WERI-Rb-1 (cell line): Measurements from ENCODE around the gene ADRB2.
A peak's percentile ranks its signal among the peaks of the same experiment; 100 is the strongest.

Source experiments
- DNase-seq: peaks from one replicate; pipeline ENCODE4 v3.0.0-alpha.2; 2020
- H3K27ac ChIP-seq: fragments of 250-450 bp; sonication (Bioruptor Pico); 2 replicates; pipeline ENCODE4 v1.5.1; 2020; ENCODE audit warnings: mild to moderate bottlenecking, moderate library complexity
- H3K27me3 ChIP-seq: fragments of 250-450 bp; sonication (Bioruptor Pico); 2 replicates; pipeline ENCODE4 v1.5.1; 2021; ENCODE audit warnings: mild to moderate bottlenecking, low read depth, moderate library complexity; ENCODE audit not compliant: insufficient read depth, severe bottlenecking
- H3K36me3 ChIP-seq: fragments of 250-450 bp; sonication (Bioruptor Pico); 2 replicates; pipeline ENCODE4 v1.5.1; 2020; ENCODE audit warnings: mild to moderate bottlenecking, moderate library complexity
- H3K4me3 ChIP-seq: 2 replicates; pipeline ENCODE4 v1.5.1; 2011; ENCODE audit warnings: low read depth, mild to moderate bottlenecking, control low read depth, low read length
- H3K9me3 ChIP-seq: fragments of 250-450 bp; sonication (Bioruptor Pico); 2 replicates; pipeline ENCODE4 v1.5.1; 2021; ENCODE audit warnings: mild to moderate bottlenecking, moderate library complexity; ENCODE audit not compliant: severe bottlenecking
- CTCF ChIP-seq: IDR thresholded peaks from 2 replicates; pipeline ENCODE4 v1.5.1; 2011; ENCODE audit warnings: low read depth, mild to moderate bottlenecking, control low read depth, inconsistent platforms, low read length

ADRB2 gene

GRCh38 chr5:148820461-148821395 lies 5.7 kb upstream of the ADRB2 start:
- Histone ChIP-seq H3K4me3 (no peak overlapping the region), H3K9me3 (no peaks in the 10 kb centered on the region), H3K36me3 (no peaks in the 10 kb centered on the region), H3K27ac (no peak overlapping the region), H3K27me3 (peaks cover 15% of the 10 kb centered on the region)
- no peak for DNase-seq
- TF ChIP-seq CTCF, result peak; percentile 60

- H3K27ac ChIP-seq, result no peak overlapping the region
- peaks cover 3% of the 10 kb centered on the region for H3K9me3 ChIP-seq
- no peak overlapping the region for H3K4me3 ChIP-seq
- TF ChIP-seq CTCF, result no peak
- peaks cover 39% of the 10 kb centered on the region for H3K27me3 ChIP-seq
- no peaks in the 10 kb centered on the region for H3K36me3 ChIP-seq
- no peak for DNase-seq
Measured at GRCh38 chr5:148823871-148824270, 2.5 kb upstream of the ADRB2 start.

- peaks cover 3% of the 10 kb centered on the region for H3K9me3 ChIP-seq
- H3K36me3 ChIP-seq, result no peaks in the 10 kb centered on the region
- H3K27ac ChIP-seq, result no peak overlapping the region
- peaks cover 50% of the 10 kb centered on the region for H3K27me3 ChIP-seq
- peak overlapping the region; percentile 45 for H3K4me3 ChIP-seq
- no peak for TF ChIP-seq CTCF
- DNase-seq, result no peak
Measured at GRCh38 chr5:148825716-148826052, 727 bp upstream of the ADRB2 start.

GRCh38 chr5:148826739-148827070 lies 294 bp downstream of the ADRB2 start:
- H3K36me3 ChIP-seq, result no peaks in the 10 kb centered on the region
- peaks cover 3% of the 10 kb centered on the region for H3K9me3 ChIP-seq
- peak overlapping the region; percentile 45 for H3K4me3 ChIP-seq
- no peak for DNase-seq
- H3K27me3 ChIP-seq, result peaks cover 58% of the 10 kb centered on the region
- no peak overlapping the region for H3K27ac ChIP-seq
- TF ChIP-seq CTCF, result no peak

- Histone ChIP-seq H3K27ac (no peak overlapping the region), H3K36me3 (no peaks in the 10 kb centered on the region), H3K4me3 (no peak overlapping the region), H3K27me3 (peaks cover 68% of the 10 kb centered on the region), H3K9me3 (peaks cover 3% of the 10 kb centered on the region)
- TF ChIP-seq CTCF, result no peak
- DNase-seq, result no peak
Measured at GRCh38 chr5:148827723-148828122, 1.3 kb downstream of the ADRB2 start.
